ENCODE results near the gene CEMIP. TPM values are rescaled to one million over a fixed set of nuclear protein-coding genes. Genes with fewer than 3 reads are reported as not detected.

CEMIP gene
- total and polyA plus RNA-seq, 2 of the 13 experiments (the other 11 are each of a cell fraction or from before 2014, with no cell fraction given): 4.3 to 28.5 TPM

DNA sequence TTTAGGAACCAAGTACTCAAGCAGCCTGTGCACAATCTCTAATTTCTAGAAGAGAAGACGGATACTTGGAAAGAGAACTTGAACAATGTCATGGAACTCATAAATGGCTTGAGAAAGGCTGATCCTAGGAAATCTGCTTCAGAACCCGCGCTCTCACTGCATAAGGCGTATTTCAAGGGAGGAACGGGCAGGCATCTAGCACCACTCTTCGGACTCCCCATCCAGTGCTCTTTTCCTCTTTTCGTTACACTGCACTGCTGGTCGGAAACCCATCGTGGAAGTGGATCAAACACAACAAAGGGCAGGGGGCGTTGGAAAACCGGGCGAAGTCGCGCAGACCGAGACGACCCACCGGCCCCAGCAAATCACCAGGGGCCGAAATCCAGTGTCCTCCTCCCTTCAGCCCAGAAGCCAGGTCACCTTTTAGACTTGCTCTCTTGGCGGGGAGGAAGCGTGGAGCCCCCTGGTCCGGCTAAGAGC lies 221.0 kb downstream of the CEMIP start:
- H3K4me1 ChIP-seq (ENCODE audit: insufficient read depth, low read length): peaks cover 40% of the 10 kb centered on the region
- FAIRE-seq: no peak
- WGBS (ENCODE audit: low lambda C conversion rate): 30% methylated on average over 17 of the region's 21 CpGs
- no peaks in the 10 kb centered on the region for H3K79me2 ChIP-seq (ENCODE audit: insufficient read depth, low read length)
- no peaks in the 10 kb centered on the region for H3K9me3 ChIP-seq (ENCODE audit: low read length)
- no peaks in the 10 kb centered on the region for H3K27me3 ChIP-seq (ENCODE audit: control insufficient read depth in 1 of 2, insufficient read depth in 2 of 2, low read length in 2 of 2)
- POLR2A ChIA-PET: interaction anchor here (0.7 to 1.7 kb wide), 4 partner anchors 9 to 161 kb away, joined by 3 to 10 read pairs (median 5); no protein-coding TSS in a partner anchor
- peak; percentile 27 for DNase-seq (ENCODE audit: low spot score)
- H4K20me1 ChIP-seq (ENCODE audit: insufficient read depth, low read length): no peaks in the 10 kb centered on the region; the same call in 1 of the 2 replicates
- intact Hi-C loops (cut with micrococcal nuclease; ENCODE audit: unreplicated experiment) (no loop called here), in situ Hi-C loops (cut with HindIII; ENCODE audit: extremely low pct_ligation_motif_present, low pct_unique_long_range_greater_than_20kb) (no loop called here)
- BruUV-seq (replicated peaks): TSS peak; percentile 87
- peak overlapping the region; percentile 89 for H3K4me2 ChIP-seq (ENCODE audit: low read depth, low read length)
- peak overlapping the region; percentile 86 for H3K9ac ChIP-seq (ENCODE audit: insufficient read depth, low read depth, low read length)
- no peaks in the 10 kb centered on the region; a peak in 1 of 5 replicates for H3K36me3 ChIP-seq (replicated peaks in 1 of 2; ENCODE audit: control insufficient read depth in 1 of 2, insufficient read depth in 2 of 2, low read length in 2 of 2)
- no peak overlapping the region for H2AFZ ChIP-seq (ENCODE audit: low read length)
- peak overlapping the region; percentile 76 to 92 (median 88) for H3K4me3 ChIP-seq (replicated peaks in 1 of 3; ENCODE audit: insufficient read depth in 1 of 3, low read depth in 2 of 3, low read length in 3 of 3)
- no peak for ATAC-seq
- H3K27ac ChIP-seq (ENCODE audit: extremely low read length, insufficient read depth, low read length): peak overlapping the region; percentile 84
- CTCF ChIA-PET (ENCODE audit: low intra/inter-chr PET ratio, low total read pairs): no interaction called here
- TF ChIP-seq, protein P1, sequence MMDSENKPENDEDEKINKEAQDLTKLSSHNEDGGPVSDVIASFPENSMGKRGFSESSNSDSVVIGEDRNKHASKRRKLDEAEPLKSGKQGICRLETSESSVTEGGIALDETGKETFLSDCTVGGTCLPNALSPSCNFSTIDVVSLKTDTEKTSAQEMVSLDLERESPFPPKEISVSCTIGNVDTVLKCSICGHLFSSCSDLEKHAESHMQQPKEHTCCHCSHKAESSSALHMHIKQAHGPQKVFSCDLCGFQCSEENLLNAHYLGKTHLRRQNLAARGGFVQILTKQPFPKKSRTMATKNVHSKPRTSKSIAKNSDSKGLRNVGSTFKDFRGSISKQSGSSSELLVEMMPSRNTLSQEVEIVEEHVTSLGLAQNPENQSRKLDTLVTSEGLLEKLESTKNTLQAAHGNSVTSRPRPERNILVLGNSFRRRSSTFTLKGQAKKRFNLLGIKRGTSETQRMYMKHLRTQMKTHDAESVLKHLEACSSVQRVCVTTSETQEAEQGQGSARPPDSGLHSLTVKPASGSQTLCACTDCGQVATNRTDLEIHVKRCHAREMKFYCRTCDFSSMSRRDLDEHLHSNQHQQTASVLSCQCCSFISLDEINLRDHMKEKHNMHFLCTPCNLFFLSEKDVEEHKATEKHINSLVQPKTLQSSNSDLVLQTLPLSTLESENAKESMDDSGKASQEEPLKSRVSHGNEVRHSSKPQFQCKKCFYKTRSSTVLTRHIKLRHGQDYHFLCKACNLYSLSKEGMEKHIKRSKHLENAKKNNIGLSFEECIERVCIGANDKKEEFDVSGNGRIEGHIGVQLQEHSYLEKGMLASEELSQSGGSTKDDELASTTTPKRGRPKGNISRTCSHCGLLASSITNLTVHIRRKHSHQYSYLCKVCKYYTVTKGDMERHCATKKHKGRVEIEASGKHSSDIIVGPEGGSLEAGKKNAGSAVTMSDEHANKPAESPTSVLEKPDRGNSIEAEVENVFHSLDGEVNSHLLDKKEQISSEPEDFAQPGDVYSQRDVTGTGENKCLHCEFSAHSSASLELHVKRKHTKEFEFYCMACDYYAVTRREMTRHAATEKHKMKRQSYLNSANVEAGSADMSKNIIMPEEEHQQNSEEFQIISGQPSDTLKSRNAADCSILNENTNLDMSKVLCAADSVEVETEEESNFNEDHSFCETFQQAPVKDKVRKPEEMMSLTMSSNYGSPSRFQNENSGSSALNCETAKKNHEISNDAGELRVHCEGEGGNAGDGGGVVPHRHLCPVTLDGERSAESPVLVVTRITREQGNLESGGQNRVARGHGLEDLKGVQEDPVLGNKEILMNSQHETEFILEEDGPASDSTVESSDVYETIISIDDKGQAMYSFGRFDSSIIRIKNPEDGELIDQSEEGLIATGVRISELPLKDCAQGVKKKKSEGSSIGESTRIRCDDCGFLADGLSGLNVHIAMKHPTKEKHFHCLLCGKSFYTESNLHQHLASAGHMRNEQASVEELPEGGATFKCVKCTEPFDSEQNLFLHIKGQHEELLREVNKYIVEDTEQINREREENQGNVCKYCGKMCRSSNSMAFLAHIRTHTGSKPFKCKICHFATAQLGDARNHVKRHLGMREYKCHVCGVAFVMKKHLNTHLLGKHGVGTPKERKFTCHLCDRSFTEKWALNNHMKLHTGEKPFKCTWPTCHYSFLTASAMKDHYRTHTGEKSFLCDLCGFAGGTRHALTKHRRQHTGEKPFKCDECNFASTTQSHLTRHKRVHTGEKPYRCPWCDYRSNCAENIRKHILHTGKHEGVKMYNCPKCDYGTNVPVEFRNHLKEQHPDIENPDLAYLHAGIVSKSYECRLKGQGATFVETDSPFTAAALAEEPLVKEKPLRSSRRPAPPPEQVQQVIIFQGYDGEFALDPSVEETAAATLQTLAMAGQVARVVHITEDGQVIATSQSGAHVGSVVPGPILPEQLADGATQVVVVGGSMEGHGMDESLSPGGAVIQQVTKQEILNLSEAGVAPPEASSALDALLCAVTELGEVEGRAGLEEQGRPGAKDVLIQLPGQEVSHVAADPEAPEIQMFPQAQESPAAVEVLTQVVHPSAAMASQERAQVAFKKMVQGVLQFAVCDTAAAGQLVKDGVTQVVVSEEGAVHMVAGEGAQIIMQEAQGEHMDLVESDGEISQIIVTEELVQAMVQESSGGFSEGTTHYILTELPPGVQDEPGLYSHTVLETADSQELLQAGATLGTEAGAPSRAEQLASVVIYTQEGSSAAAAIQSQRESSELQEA (CRISPR knock-in tag; IDR thresholded peaks at IDR 0.05; ENCODE audit: not compliant biosample characterization): no peak
- TF ChIP-seq TRIM24 (CRISPR knock-in tag; IDR thresholded peaks at IDR 0.05) (no peak), ZNF7 (CRISPR knock-in tag; IDR thresholded peaks at IDR 0.05) (no peak), HMG20A (CRISPR knock-in tag; IDR thresholded peaks at IDR 0.05; ENCODE audit: borderline replicate concordance) (no peak), ETV6 (CRISPR knock-in tag; conservative IDR thresholded peaks at IDR 0.05) (no peak), PRMT3 (CRISPR knock-in tag; IDR thresholded peaks at IDR 0.05; ENCODE audit: borderline replicate concordance, low read depth) (no peak), ZNF160 (CRISPR knock-in tag; IDR thresholded peaks at IDR 0.05) (0 out of 2 replicates have a peak, but pooled peaks have one; percentile 22)
- TF ChIP-seq, protein P2, sequence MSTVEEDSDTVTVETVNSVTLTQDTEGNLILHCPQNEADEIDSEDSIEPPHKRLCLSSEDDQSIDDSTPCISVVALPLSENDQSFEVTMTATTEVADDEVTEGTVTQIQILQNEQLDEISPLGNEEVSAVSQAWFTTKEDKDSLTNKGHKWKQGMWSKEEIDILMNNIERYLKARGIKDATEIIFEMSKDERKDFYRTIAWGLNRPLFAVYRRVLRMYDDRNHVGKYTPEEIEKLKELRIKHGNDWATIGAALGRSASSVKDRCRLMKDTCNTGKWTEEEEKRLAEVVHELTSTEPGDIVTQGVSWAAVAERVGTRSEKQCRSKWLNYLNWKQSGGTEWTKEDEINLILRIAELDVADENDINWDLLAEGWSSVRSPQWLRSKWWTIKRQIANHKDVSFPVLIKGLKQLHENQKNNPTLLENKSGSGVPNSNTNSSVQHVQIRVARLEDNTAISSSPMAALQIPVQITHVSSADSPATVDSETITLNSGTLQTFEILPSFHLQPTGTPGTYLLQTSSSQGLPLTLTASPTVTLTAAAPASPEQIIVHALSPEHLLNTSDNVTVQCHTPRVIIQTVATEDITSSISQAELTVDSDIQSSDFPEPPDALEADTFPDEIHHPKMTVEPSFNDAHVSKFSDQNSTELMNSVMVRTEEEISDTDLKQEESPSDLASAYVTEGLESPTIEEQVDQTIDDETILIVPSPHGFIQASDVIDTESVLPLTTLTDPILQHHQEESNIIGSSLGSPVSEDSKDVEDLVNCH (CRISPR knock-in tag; IDR thresholded peaks at IDR 0.05): no peak
- TF ChIP-seq, protein P3, sequence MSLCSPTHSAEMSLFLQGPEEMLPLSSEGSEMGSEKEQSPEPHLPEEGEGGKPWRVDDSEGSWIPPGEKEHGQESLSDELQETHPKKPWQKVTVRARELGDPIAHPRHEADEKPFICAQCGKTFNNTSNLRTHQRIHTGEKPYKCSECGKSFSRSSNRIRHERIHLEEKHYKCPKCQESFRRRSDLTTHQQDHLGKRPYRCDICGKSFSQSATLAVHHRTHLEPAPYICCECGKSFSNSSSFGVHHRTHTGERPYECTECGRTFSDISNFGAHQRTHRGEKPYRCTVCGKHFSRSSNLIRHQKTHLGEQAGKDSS (CRISPR knock-in tag; IDR thresholded peaks at IDR 0.05; ENCODE audit: borderline replicate concordance, low read depth): peak; percentile 99
- TF ChIP-seq, protein P4, sequence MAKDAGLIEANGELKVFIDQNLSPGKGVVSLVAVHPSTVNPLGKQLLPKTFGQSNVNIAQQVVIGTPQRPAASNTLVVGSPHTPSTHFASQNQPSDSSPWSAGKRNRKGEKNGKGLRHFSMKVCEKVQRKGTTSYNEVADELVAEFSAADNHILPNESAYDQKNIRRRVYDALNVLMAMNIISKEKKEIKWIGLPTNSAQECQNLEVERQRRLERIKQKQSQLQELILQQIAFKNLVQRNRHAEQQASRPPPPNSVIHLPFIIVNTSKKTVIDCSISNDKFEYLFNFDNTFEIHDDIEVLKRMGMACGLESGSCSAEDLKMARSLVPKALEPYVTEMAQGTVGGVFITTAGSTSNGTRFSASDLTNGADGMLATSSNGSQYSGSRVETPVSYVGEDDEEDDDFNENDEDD (CRISPR knock-in tag; IDR thresholded peaks at IDR 0.05; ENCODE audit: borderline replicate concordance): no peak
